Hepatic stellate cell (primary cell): Measurements from ENCODE around the gene NDUFA13.

Experiments used
- DNase-seq: peaks from one replicate; pipeline ENCODE4 v3.0.0; 2011; ENCODE audit warnings: low spot score

The NDUFA13 gene

GRCh38 chr19:19510432-19510831 is 5.6 kb upstream of the NDUFA13 start:
- no peak for DNase-seq

- no peak for DNase-seq
Measured at GRCh38 chr19:19513682-19514081, 2.3 kb upstream of the NDUFA13 start.

GRCh38 chr19:19514215-19514657 is 1.8 kb upstream of the NDUFA13 start:
- DNase-seq, result peak; percentile 65

- no peak for DNase-seq
Measured at GRCh38 chr19:19514881-19515641, 964 bp upstream of the NDUFA13 start, which contains the start of gene TSSK6. TSSK6 (minus strand) TSS chr19:19515548; CDS start chr19:19515427, 121 bp downstream.

GRCh38 chr19:19517235-19517619 is 1.2 kb downstream of the NDUFA13 start:
- DNase-seq, result no peak

- DNase-seq, result no peak
Measured at GRCh38 chr19:19520989-19521388, 5.0 kb downstream of the NDUFA13 start.

- DNase-seq, result no peak
Measured at GRCh38 chr19:19523177-19523576, 7.2 kb downstream of the NDUFA13 start.

- DNase-seq, result no peak
Measured at GRCh38 chr19:19524053-19524452, 8.0 kb downstream of the NDUFA13 start.

- no peak for DNase-seq
Measured at GRCh38 chr19:19525611-19526380, 9.8 kb downstream of the NDUFA13 start.

- peak; percentile 37 for DNase-seq
Measured at GRCh38 chr19:19526581-19527370, 10.8 kb downstream of the NDUFA13 start.

GRCh38 chr19:19527371-19527656 is 11.3 kb downstream of the NDUFA13 start:
- DNase-seq, result no peak

- DNase-seq, result peak; percentile 35
Measured at GRCh38 chr19:19527674-19528625, 11.9 kb downstream of the NDUFA13 start.

- DNase-seq, result peak; percentile 84
Measured at GRCh38 chr19:19528721-19529490, 12.9 kb downstream of the NDUFA13 start, which contains the start of gene YJEFN3. YJEFN3 (plus strand) TSS chr19:19528911; CDS start chr19:19528933, 22 bp downstream.

- peak; percentile 32 for DNase-seq
Measured at GRCh38 chr19:19529783-19530422, 13.9 kb downstream of the NDUFA13 start.

GRCh38 chr19:19530423-19530804 is 14.4 kb downstream of the NDUFA13 start:
- DNase-seq, result peak; percentile 81

GRCh38 chr19:19530889-19531288 is 14.9 kb downstream of the NDUFA13 start:
- peak; percentile 37 for DNase-seq

GRCh38 chr19:19531951-19532805 is 16.2 kb downstream of the NDUFA13 start:
- DNase-seq, result peak; percentile 98

GRCh38 chr19:19532806-19533701 is 17.0 kb downstream of the NDUFA13 start:
- DNase-seq, result no peak
